HG03097 (cell line): ENCODE data around the gene ATP10B.

ENCODE experiments used
- ATAC-seq: cut with Tn5 transposase; IDR thresholded peaks from one replicate; pipeline ENCODE4 v1.9.1; 2021; ENCODE audit not compliant: unreplicated experiment, low FRiP score

ATP10B gene

DNA sequence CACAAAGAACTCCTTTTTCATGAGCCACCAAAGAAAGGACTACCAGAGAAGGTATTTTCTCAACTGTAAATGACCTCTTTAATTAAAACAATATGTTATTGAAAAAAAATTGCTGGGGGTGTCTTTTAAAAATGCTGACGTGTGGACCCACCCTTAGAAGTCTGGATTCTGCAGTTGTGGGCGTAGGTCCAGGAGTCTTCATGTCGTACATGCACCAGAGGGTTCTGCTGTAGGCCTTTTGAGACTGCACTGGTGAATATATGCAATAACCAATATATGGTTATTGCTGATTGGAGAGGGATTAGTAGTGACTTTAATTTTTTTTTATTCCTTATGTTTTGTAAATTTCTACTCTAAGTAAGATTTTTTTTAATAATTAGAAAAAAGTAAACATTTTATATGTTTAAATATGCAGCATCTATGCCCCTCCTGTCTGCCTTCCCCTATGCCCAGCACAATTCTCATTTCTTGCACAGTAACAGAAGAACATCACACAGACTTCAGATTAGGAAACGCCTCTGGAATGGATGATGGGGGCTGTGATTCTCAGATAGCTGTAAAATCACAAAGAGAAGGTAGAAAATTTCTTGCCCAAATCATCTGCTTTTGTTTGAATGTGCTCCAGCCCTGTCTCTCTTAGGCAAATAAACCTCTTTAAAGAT is 328.4 kb downstream of the ATP10B start:
- ATAC-seq: no peak

DNA sequence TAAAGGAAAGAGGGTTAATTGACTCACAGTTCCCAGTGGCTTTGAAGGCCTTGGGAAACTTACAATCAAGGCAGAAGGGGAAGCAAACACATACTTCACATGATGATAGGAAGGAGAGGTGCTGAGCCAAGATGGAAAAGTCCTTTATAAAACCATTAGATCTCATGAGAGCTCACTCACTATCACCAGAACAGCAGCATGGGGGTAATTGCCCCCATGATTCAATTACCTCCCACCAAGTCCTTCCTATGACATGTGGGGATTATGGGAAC is 330.7 kb downstream of the ATP10B start:
- ATAC-seq: no peak

DNA sequence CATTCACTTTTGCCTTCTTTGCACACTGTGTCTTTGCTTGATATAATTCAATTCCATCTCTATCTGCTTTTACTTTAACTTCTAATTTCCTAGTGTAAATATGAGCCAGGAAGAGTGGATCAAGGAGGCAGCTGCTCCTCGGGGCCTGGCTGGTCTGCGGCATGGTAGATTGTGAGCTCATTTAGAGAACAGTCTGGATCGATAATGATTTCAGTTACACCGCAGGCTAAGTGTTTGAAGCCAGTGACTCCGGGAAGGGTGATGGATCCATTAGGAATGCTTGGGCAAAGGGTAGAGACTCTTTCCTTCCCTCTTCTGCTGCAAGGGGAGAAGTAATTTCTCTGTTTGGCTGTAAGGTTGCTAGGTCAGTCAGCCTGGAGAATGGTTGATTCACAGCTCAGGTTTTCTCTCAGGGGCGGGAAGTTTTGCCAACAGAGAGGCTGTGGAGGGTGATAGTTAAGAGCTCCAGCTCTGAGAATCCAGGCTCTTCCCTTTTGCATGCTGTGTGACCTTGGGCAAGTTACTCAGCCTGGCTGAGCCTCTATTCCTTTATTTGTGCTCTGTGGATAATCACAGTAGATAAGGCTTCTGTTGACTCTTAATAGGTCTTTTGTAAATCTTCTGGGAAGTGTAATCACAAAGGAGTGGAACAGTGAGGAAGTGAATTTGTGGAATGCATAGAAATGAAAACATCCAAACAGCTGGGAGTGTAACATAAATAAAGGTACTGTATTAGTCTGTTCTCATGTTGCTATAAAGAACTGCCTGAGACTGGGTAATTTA is 331.2 kb downstream of the ATP10B start:
- no peak for ATAC-seq

DNA sequence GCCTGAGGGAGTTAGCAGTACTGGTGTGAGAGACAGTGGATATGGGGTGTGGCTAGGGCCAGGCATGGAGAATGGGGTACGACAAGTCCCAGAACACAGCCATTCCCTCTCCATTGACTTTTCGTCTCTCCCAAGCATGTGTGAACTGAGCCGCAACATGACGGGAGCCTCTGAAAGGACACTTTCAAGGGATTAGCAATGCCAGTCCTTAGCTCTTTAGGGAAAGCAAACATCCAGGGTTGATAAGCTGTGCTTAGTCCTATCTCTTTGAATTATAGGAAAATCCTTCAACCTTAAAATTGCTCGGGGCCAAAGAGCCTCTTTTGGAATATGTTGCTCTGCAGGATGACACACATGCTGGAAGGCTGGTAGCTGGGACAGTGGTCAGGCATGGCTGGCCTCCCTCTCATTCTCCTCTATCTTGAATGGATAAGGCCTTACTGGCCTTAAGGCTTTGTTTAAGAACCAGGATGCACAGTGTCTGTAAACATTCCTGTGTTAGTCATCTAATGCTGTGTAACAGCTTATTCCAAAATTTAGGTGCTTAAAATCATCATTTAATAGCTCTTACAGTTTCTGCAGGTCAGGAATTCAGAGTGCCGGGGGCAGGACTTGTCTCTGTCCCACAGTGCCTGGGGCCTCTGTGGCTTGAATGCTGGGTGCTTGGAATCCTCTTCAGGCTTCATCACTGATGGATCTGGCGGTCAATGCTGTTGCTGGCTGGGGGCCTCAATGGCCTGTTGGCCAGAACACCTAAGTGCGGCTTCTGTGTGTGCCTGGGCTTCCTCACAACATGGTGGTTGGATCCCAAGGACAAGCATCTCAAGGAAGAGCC is 335.1 kb downstream of the ATP10B start:
- no peak for ATAC-seq

DNA sequence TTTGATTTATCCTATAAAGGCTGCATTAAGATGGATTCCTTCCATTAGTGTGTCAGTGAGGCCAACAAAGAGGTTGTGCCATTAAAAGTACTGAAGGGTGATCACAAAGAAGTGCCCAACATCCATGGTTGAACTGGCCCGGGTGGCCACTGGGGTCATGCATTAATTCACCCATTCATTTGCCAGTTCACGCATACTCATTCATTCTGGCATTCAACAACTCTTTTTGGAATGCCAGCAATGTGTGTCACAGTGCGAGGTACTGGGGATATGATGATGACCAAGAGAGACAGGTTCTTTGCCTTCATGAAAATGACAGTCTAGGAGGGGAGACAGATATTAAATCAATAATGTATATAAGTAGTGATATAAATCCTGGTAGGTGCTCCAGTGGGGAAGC is 337.1 kb downstream of the ATP10B start:
- ATAC-seq: no peak

DNA sequence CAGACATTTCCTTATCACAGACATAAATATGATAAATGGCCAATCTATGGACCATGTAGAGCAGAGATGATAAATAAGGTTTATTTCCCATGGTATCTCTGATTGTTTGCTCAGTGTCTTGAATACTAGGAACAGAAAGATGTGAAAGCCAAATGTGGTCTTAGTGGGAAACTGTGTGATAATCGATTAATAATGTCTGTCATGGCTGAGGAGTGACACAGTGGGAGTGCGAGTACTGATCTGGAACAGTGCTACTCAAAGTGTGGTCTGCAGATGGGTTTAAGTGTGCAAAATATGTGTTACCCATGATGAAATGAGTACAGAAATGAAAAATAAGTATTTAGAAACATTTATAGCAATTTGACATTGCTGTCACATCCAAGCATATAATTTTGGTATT is 337.8 kb downstream of the ATP10B start:
- ATAC-seq: no peak

DNA sequence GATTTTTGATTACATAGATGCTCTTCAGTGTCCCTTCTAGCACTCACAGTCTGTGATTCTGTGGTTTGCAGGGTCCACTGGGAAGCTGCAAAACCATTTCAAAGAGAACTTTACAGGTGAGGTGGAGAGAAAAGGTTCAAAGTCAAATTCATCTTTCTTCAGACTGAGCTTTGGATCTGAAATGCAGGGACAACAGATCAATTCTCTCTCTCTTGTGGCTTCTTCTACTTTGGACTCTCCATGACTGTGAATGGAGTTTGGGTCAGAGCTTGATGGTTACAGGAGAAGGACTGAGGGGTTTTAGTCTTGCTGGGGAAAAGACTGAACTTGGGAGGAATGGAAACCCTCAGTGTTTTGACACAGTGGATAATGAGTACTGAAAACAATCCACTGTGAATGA is 338.5 kb downstream of the ATP10B start:
- no peak for ATAC-seq
